GM12892 (cell line): ENCODE measurements around the gene REEP1.

Source experiments
- POLR2A ChIP-seq: IDR thresholded peaks from 2 replicates; pipeline ENCODE4 v1.6.1; 2011; ENCODE audit warnings: low read depth, low read length, control low read depth
- POLR2AphosphoS5 ChIP-seq: IDR thresholded peaks from 2 replicates; pipeline ENCODE4 v1.6.1; 2011; ENCODE audit warnings: low read depth, low read length, control low read depth
- TAF1 ChIP-seq: IDR thresholded peaks from 2 replicates; pipeline ENCODE4 v1.6.1; 2011; ENCODE audit warnings: low read depth, mild to moderate bottlenecking, control low read depth, low read length, borderline replicate concordance

DNA sequence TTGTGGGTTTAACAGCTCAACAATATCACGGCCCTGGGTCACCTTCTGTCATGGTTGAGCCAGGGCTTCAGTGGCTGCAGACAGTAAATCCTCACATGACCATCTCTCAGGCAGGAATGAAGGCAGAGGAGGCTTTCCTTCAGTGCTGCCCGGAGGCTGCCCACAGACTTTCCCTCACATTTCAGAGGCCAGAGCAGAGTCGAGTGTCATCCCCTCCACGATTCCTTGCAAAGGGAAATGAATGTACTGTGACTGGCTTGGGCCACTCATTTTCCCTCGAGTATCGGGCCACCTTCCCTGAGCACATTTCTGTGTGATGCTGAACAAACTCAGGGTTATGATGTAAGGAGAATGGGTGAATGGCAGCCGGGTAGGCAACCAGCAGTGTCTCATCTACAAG, 10.0 kb upstream of the REEP1 start:
- no peak for TF ChIP-seq POLR2AphosphoS5
- TF ChIP-seq POLR2A: no peak
- no peak for TF ChIP-seq TAF1
